Measurements from ENCODE around the gene C10orf53.
"Not testable (repeated sequence)": the region's sequence is repeated elsewhere in the genome, so short reads cannot be mapped to it uniquely, and the experiment has no call there.

Gene C10orf53

GRCh38 chr10:49652421-49653272 lies 26.8 kb upstream of the C10orf53 start:
- DNase-seq: no peak

GRCh38 chr10:49653273-49653929 lies 26.1 kb upstream of the C10orf53 start:
- no peak for DNase-seq

GRCh38 chr10:49654036-49654693 lies 25.3 kb upstream of the C10orf53 start:
- no peak for DNase-seq

- DNase-seq: no peak
Observed at GRCh38 chr10:49655099-49655498, 24.4 kb upstream of the C10orf53 start.

- no peak for DNase-seq
Observed at GRCh38 chr10:49656845-49657493, 22.5 kb upstream of the C10orf53 start.

- no peak for DNase-seq
Observed at GRCh38 chr10:49657606-49658005, 21.8 kb upstream of the C10orf53 start.

- no peak for DNase-seq
Observed at GRCh38 chr10:49661140-49661856, 18.2 kb upstream of the C10orf53 start.

GRCh38 chr10:49662169-49662830 lies 17.2 kb upstream of the C10orf53 start:
- DNase-seq: no peak

GRCh38 chr10:49663596-49663995 lies 15.9 kb upstream of the C10orf53 start:
- DNase-seq: no peak

GRCh38 chr10:49664006-49664841 lies 15.2 kb upstream of the C10orf53 start:
- no peak for DNase-seq

- no peak for DNase-seq
Observed at GRCh38 chr10:49664842-49665355, 14.6 kb upstream of the C10orf53 start.

- no peak for DNase-seq
Observed at GRCh38 chr10:49666054-49666615, 13.3 kb upstream of the C10orf53 start.

- DNase-seq: no peak
Observed at GRCh38 chr10:49666685-49667084, 12.8 kb upstream of the C10orf53 start.

GRCh38 chr10:49667991-49668390 lies 11.5 kb upstream of the C10orf53 start:
- no peak for DNase-seq

- DNase-seq: no peak
Observed at GRCh38 chr10:49668684-49669083, 10.8 kb upstream of the C10orf53 start.

- no peak for DNase-seq
Observed at GRCh38 chr10:49678827-49679479, 498 bp upstream of the C10orf53 start.

- not testable (repeated sequence) for DNase-seq
Observed at GRCh38 chr10:49682449-49682848, 3.0 kb downstream of the C10orf53 start.

GRCh38 chr10:49682879-49683278 lies 3.4 kb downstream of the C10orf53 start:
- no peak for DNase-seq

GRCh38 chr10:49686651-49687050 lies 7.2 kb downstream of the C10orf53 start:
- no peak for DNase-seq

All from stimulated activated CD4-positive, alpha-beta T cell treated with anti-CD3 and anti-CD28 coated beads, Interleukin-15, amount 100 ng/mL, for 24 hours (primary cell).